Spleen (tissue), 11 donors: ENCODE data around the gene PCSK7. TPM values are rescaled to one million over a fixed set of nuclear protein-coding genes. Genes with fewer than 3 reads are reported as not detected.

Source experiments
- DNase-seq: peaks from one replicate; pipeline ENCODE4 v3.0.0-alpha.2; 2020
- H3K27ac ChIP-seq, 8 donors: fragments of 200-600 bp; sonication (generic) in 7 of 8; 1 replicate in 4 of 8; 2 replicates in 4 of 8; pipeline versions ENCODE4 v1.5.0 to v1.8.0; 2016 to 2021; ENCODE audit warnings: inconsistent platforms in 4 of 8, mild to moderate bottlenecking in 4 of 8, moderate library complexity in 1 of 8
- H3K27me3 ChIP-seq, 7 donors: fragments of 200-600 bp; sonication (generic) in 6 of 7; replicated peaks in 1 of 7; 1 replicate in 4 of 7; 2 replicates in 3 of 7; pipeline versions ENCODE4 v1.5.0 to v1.8.0; 2016 to 2021; ENCODE audit warnings: inconsistent platforms in 3 of 7, mild to moderate bottlenecking in 1 of 7
- H3K36me3 ChIP-seq, 6 donors: fragments of 200-600 bp; sonication (generic) in 5 of 6; 1 replicate in 4 of 6; 2 replicates in 2 of 6; pipeline versions ENCODE4 v1.5.0 to v1.8.0; 2016 to 2021; ENCODE audit warnings: inconsistent platforms in 2 of 6
- H3K4me1 ChIP-seq, 6 donors: fragments of 200-600 bp; sonication (generic) in 5 of 6; 1 replicate in 3 of 6; 2 replicates in 3 of 6; pipeline versions ENCODE4 v1.5.0 to v1.8.0; 2016 to 2021; ENCODE audit warnings: inconsistent platforms in 3 of 6
- H3K4me3 ChIP-seq, 8 donors: fragments of 200-600 bp; sonication (generic) in 7 of 8; 1 replicate in 4 of 8; 2 replicates in 4 of 8; pipeline versions ENCODE4 v1.5.0 to v1.8.0; 2016 to 2021; ENCODE audit warnings: inconsistent platforms in 4 of 8, mild to moderate bottlenecking in 4 of 8, moderate library complexity in 2 of 8
- H3K9me3 ChIP-seq, 8 donors: fragments of 200-600 bp; sonication (generic) in 7 of 8; 1 replicate in 4 of 8; 2 replicates in 4 of 8; pipeline versions ENCODE4 v1.5.0 to v1.8.0; 2016 to 2021; ENCODE audit warnings: inconsistent platforms in 4 of 8
- CTCF ChIP-seq, 11 experiments: fragments of 200-600 bp in 7 of 11; fragments of 450-650 bp in 4 of 11; sonication (generic) in 4 of 11; IDR thresholded peaks in 8 of 11; conservative IDR thresholded peaks in 3 of 11; 1 replicate in 7 of 11; 2 replicates in 4 of 11; pipeline versions ENCODE4 v1.4.0 to v1.8.0; 2016 to 2021; ENCODE audit warnings: antibody characterized with exemption in 11 of 11, inconsistent platforms in 4 of 11, mild to moderate bottlenecking in 1 of 11
- POLR2A ChIP-seq, 3 donors: fragments of 450-650 bp; IDR thresholded peaks; one replicate each; pipeline ENCODE4 v1.5.1; 2017; ENCODE audit warnings: antibody characterized with exemption in 3 of 3, mild to moderate bottlenecking in 1 of 3
- POLR2AphosphoS5 ChIP-seq, 3 donors: sonication (generic); formaldehyde crosslinking; IDR thresholded peaks; one replicate each; pipeline ENCODE4 v1.5.1; 2017; ENCODE audit warnings: antibody characterized with exemption in 3 of 3
- WGBS, 5 donors: extraction: QIAGEN DNeasy Blood & Tissue Kit in 3 of 5; methylation state at CpG; one replicate each; pipeline versions ENCODE4 v1.1.5 to v1.1.7; 2013 to 2018; 5-methylcytosine and 5-hydroxymethylcytosine counted together
- intact Hi-C: fragments of 100-400 bp; cut with DNase I; formaldehyde crosslinking; loops from one replicate; pipeline ENCODE4 v1.15.0; 2023; ENCODE audit warnings: low total_unique reads
- polyA plus RNA-seq, 3 donors: library from polyadenylated mRNA; stranded (reverse); fragments of 200-250 nt; gene quantifications; one replicate each; pipeline ENCODE4 v1.2.1, GENCODE V29; 2013
- total RNA-seq, 7 donors: library from RNA; depleted of rRNA in 3 of 7; stranded (reverse); fragments of >200 nt in 3 of 7; fragmentation: NEBNext Ultra II Directional in 4 of 7; extraction: Animal tissue kit (Norgen Biotek cat#: 25700) in 4 of 7; gene quantifications; one replicate each; pipeline versions ENCODE4 v1.1.0 to v1.2.1, GENCODE V29; 2016 to 2021
- donor health status: healthy with polysubstance abuse.
- donor health status: DM: no; HTN: no; CAD: no; lungs with moderate emphysema.
- donor health status: DM: no; HTN: no; CAD: no.
- donor health status: Bipolar disorder and iron deficiency.
- donor health status: healthy.
- donor health status: DM: no; HTN: no; CAD: no.
- donor health status: DM: yes; HTN: yes; CAD: no.

The PCSK7 gene
- total and polyA plus RNA-seq, 10 donors: 27.3 to 152 (median 97.3) TPM

GRCh38 chr11:117229931-117230285, 2.0 kb downstream of the PCSK7 start:
- intact Hi-C loops: loop anchor here (10.0 kb wide), 3 partner anchors 95 to 355 kb away; partner anchors contain the start of gene CEP164
- peak overlapping the region in 7 of 8 donors; percentile 24 to 95 (median 90) for H3K4me3 ChIP-seq
- DNase-seq: no peak

GRCh38 chr11:117229411-117229810, 2.5 kb downstream of the PCSK7 start:
- Histone ChIP-seq H3K9me3 (no peaks in the 10 kb centered on the region), H3K4me3 (peak overlapping the region in 1 of 8 donors; percentile 87), H3K27ac (peak overlapping the region; percentile 91 to 98 (median 94)), H3K27me3 (no peaks in the 10 kb centered on the region), H3K4me1 (peaks cover 34 to 77% (median 64%) of the 10 kb centered on the region in 6 donors), H3K36me3 (peaks cover 0 to 59% (median 51%) of the 10 kb centered on the region in 6 donors)
- intact Hi-C loops: loop anchor here (10.0 kb wide), 2 partner anchors 125 to 355 kb away; no protein-coding TSS in a partner anchor
- no peak for DNase-seq
- WGBS, 5 donors: 92 to 97% (median 95%) methylated on average over 9 to 12 of the region's 12 CpGs
- TF ChIP-seq CTCF (IDR thresholded peaks at IDR 0.05 in 8 of 11, conservative IDR thresholded peaks at IDR 0.05 in 3 of 11): no peak
- TF ChIP-seq POLR2AphosphoS5 (IDR thresholded peaks at IDR 0.05): peak in 1 of 3 donors; percentile 18

More at GRCh38 chr11:117229931-117230285, 2.0 kb downstream of the PCSK7 start:
- Histone ChIP-seq H3K9me3 (no peaks in the 10 kb centered on the region), H3K27ac (peak overlapping the region; percentile 91 to 98 (median 94)), H3K4me1 (peaks cover 34 to 77% (median 61%) of the 10 kb centered on the region in 6 donors), H3K36me3 (peaks cover 0 to 54% (median 46%) of the 10 kb centered on the region in 6 donors), H3K27me3 (no peaks in the 10 kb centered on the region)
- WGBS, 5 donors: 76 to 87% (median 86%) methylated on average over 5 of the region's 5 CpGs
- TF ChIP-seq POLR2AphosphoS5 (IDR thresholded peaks at IDR 0.05) (no peak), CTCF (IDR thresholded peaks at IDR 0.05 in 8 of 11, conservative IDR thresholded peaks at IDR 0.05 in 3 of 11) (no peak), POLR2A (IDR thresholded peaks at IDR 0.05) (no peak)

GRCh38 chr11:117228091-117228490, 3.8 kb downstream of the PCSK7 start:
- Histone ChIP-seq H3K4me1 (peaks cover 26 to 69% (median 56%) of the 10 kb centered on the region in 6 donors), H3K4me3 (no peak overlapping the region), H3K36me3 (peaks cover 2 to 72% (median 64%) of the 10 kb centered on the region in 6 donors), H3K27ac (no peak overlapping the region), H3K9me3 (no peaks in the 10 kb centered on the region), H3K27me3 (no peaks in the 10 kb centered on the region)
- 95 to 98% (median 95%) methylated on average over 11 of the region's 11 CpGs for whole genome bisulfite sequencing, 5 donors
- no peak for DNase-seq
- intact Hi-C loops: loop anchor here (10.0 kb wide), 2 partner anchors 123 to 353 kb away; no protein-coding TSS in a partner anchor
- TF ChIP-seq POLR2A (IDR thresholded peaks at IDR 0.05) (no peak), CTCF (IDR thresholded peaks at IDR 0.05 in 8 of 11, conservative IDR thresholded peaks at IDR 0.05 in 3 of 11) (no peak), POLR2AphosphoS5 (IDR thresholded peaks at IDR 0.05) (no peak)
